ENCODE results near the gene VWF. TPM values are rescaled to one million over a fixed set of nuclear protein-coding genes. Genes with fewer than 3 reads are reported as not detected.
A peak's percentile ranks its signal among the peaks of the same experiment; 100 is the strongest.

Gene VWF
- total and polyA plus RNA-seq, 2 donors (not counting 3 experiments of a cell fraction or from before 2014, with no cell fraction given) = 1,041 to 2,328 TPM

DNA sequence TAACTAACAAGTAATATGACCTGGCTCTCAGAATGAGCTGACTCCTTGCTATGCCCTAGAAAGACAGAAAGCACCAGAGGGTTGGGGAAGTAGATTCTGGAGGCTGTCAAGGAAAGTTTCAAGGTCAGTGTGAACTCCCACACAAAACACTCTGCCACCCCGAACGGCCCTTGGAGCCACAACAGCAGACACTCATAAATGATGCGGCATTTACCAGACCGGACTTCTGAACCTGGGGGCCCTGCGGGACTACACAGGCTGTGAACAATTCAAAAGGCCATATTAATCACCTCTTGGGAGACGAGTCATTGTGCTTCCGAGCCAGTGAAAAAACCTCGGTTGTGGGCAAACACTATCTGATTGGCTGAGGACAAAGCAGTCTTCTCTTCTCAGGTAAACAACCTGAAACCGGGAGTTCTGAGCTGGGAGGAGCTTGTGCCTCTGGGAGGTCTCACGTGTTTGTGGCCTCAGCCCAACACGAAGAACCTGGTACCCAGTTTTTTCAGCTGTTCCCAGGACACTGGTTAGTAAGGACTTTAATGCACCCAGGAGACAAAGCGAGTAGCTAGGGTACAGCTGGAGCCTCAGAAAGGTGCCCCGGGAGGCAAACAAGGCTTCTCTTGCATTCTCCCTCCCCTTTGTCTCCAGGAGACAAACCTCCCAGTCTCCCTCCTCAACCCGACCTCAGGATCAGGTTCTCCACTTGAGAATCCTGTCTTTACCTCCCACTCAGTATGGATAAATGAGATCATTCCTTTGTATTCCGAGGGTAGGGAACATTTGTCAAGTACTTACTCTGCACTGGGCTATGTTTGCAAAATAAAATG is 35.3 kb downstream of the VWF start:
- CTCF ChIA-PET = interaction anchor here (0.7 to 1.8 kb wide), 3 partner anchors 18 to 73 kb away, joined by 3 to 5 read pairs (median 4); no protein-coding TSS in a partner anchor
- Histone ChIP-seq H3K27ac (ENCODE audit: insufficient read depth, low read depth, low read length) (peak overlapping the region; percentile 68), H3K79me2 (ENCODE audit: control insufficient read depth, insufficient read depth, low read length) (peaks cover 8% of the 10 kb centered on the region), H3K4me3 (replicated peaks in 1 of 3; ENCODE audit: insufficient read depth in 1 of 3, low read depth in 1 of 3, low read length in 3 of 3) (no peak overlapping the region), H3K9ac (replicated peaks; ENCODE audit: extremely low read depth, insufficient read depth, low read length) (peak overlapping the region; percentile 5), H4K20me1 (replicated peaks; ENCODE audit: control insufficient read depth, extremely low read depth, insufficient read depth, low read length) (no peaks in the 10 kb centered on the region), H3K4me2 (ENCODE audit: insufficient read depth, low read length) (no peak overlapping the region), H2AFZ (ENCODE audit: low read depth, low read length) (no peak overlapping the region), H3K36me3 (ENCODE audit: control insufficient read depth in 2 of 2, extremely low read depth in 1 of 2, insufficient read depth in 2 of 2, low read length in 2 of 2) (peaks cover 39 to 54% of the 10 kb centered on the region in 2 experiments), H3K27me3 (ENCODE audit: control insufficient read depth in 2 of 2, insufficient read depth in 2 of 2, low read length in 2 of 2) (no peaks in the 10 kb centered on the region), H3K9me3 (replicated peaks; ENCODE audit: control insufficient read depth, insufficient read depth, low read length) (no peaks in the 10 kb centered on the region), H3K9me1 (replicated peaks; ENCODE audit: control insufficient read depth, extremely low read depth, insufficient read depth, low read length) (no peaks in the 10 kb centered on the region), H3K4me1 (ENCODE audit: control insufficient read depth, extremely low read depth, insufficient read depth, low read length) (peaks cover 89% of the 10 kb centered on the region)
- intact Hi-C loops (cut with micrococcal nuclease) (no loop called here), dilution Hi-C loops (cut with MboI; ENCODE audit: extremely low pct_ligation_motif_present, low sequenced_read_pairs) (no loop called here)
- DNase-seq (ENCODE audit: low read depth, low spot score) = no peak
- POLR2A ChIA-PET = no interaction called here
- FAIRE-seq = peak; percentile 75
- no TSS peak for BruUV-seq (replicated peaks)
- TF ChIP-seq FOS (IDR thresholded peaks at IDR 0.05; ENCODE audit: borderline replicate concordance, insufficient read depth, low read length) = peak; percentile 10
- TF ChIP-seq MYC (IDR thresholded peaks at IDR 0.05; ENCODE audit: low read depth, low read length) = no peak
- peak; percentile 17 for TF ChIP-seq POLR2A (IDR thresholded peaks at IDR 0.05; ENCODE audit: low read depth, low read length)
- TF ChIP-seq, protein P1, sequence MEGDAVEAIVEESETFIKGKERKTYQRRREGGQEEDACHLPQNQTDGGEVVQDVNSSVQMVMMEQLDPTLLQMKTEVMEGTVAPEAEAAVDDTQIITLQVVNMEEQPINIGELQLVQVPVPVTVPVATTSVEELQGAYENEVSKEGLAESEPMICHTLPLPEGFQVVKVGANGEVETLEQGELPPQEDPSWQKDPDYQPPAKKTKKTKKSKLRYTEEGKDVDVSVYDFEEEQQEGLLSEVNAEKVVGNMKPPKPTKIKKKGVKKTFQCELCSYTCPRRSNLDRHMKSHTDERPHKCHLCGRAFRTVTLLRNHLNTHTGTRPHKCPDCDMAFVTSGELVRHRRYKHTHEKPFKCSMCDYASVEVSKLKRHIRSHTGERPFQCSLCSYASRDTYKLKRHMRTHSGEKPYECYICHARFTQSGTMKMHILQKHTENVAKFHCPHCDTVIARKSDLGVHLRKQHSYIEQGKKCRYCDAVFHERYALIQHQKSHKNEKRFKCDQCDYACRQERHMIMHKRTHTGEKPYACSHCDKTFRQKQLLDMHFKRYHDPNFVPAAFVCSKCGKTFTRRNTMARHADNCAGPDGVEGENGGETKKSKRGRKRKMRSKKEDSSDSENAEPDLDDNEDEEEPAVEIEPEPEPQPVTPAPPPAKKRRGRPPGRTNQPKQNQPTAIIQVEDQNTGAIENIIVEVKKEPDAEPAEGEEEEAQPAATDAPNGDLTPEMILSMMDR (IDR thresholded peaks at IDR 0.05; ENCODE audit: extremely low read depth in 1 of 2, insufficient read depth in 1 of 2, low read depth in 1 of 2, low read length in 2 of 2) = no peak

DNA sequence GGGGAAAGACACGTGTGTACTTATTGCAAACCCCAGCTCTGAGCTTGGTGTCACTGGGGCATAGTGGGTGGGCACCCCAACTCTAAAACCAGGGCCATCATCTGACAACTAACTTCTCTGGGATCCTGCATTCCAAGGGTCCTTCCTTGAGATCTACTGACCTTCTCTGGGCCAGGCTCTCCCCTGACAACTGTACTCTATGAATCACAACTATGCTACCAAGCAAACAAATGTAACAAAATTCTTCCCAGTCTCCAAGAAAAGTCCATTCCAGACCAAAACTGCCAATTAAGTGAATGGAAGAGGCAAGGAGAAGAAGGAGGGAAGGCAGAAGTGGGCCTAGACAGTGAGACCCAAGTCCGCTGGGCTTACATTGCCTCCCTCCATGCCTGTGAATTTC is 38.2 kb downstream of the VWF start:
- CTCF ChIA-PET = no interaction called here
- peak; percentile 2 for TF ChIP-seq POLR2A (IDR thresholded peaks at IDR 0.05; ENCODE audit: low read depth, low read length)
- no peak for TF ChIP-seq FOS (IDR thresholded peaks at IDR 0.05; ENCODE audit: borderline replicate concordance, insufficient read depth, low read length)
- intact Hi-C loops (cut with micrococcal nuclease) (no loop called here), dilution Hi-C loops (cut with MboI; ENCODE audit: extremely low pct_ligation_motif_present, low sequenced_read_pairs) (no loop called here)
- H3K9ac ChIP-seq (replicated peaks; ENCODE audit: extremely low read depth, insufficient read depth, low read length) = no peak overlapping the region
- H3K4me1 ChIP-seq (ENCODE audit: control insufficient read depth, extremely low read depth, insufficient read depth, low read length) = peaks cover 66% of the 10 kb centered on the region
- FAIRE-seq (no peak), DNase-seq (ENCODE audit: low read depth, low spot score) (no peak)
- H4K20me1 ChIP-seq (replicated peaks; ENCODE audit: control insufficient read depth, extremely low read depth, insufficient read depth, low read length) = no peaks in the 10 kb centered on the region
- peaks cover 21% of the 10 kb centered on the region for H3K79me2 ChIP-seq (ENCODE audit: control insufficient read depth, insufficient read depth, low read length)
- H2AFZ ChIP-seq (ENCODE audit: low read depth, low read length) = no peak overlapping the region
- no peaks in the 10 kb centered on the region for H3K9me3 ChIP-seq (replicated peaks; ENCODE audit: control insufficient read depth, insufficient read depth, low read length)
- POLR2A ChIA-PET = no interaction called here
- H3K36me3 ChIP-seq (ENCODE audit: control insufficient read depth in 2 of 2, extremely low read depth in 1 of 2, insufficient read depth in 2 of 2, low read length in 2 of 2) = peaks cover 30 to 35% of the 10 kb centered on the region in 2 experiments
- H3K9me1 ChIP-seq (replicated peaks; ENCODE audit: control insufficient read depth, extremely low read depth, insufficient read depth, low read length) = no peaks in the 10 kb centered on the region
- H3K27me3 ChIP-seq (ENCODE audit: control insufficient read depth in 2 of 2, insufficient read depth in 2 of 2, low read length in 2 of 2) = no peaks in the 10 kb centered on the region
- BruUV-seq (replicated peaks) = no TSS peak
- H3K4me3 ChIP-seq (replicated peaks in 1 of 3; ENCODE audit: insufficient read depth in 1 of 3, low read depth in 1 of 3, low read length in 3 of 3) = no peak overlapping the region
- H3K4me2 ChIP-seq (ENCODE audit: insufficient read depth, low read length) = no peak overlapping the region
- peak overlapping the region; percentile 2 for H3K27ac ChIP-seq (ENCODE audit: insufficient read depth, low read depth, low read length)

Data from endothelial cell of umbilical vein (primary cell).